Endodermal cell (in vitro differentiated cells): ENCODE results near the gene MRAP2. TPM values are rescaled to one million over a fixed set of nuclear protein-coding genes. Genes with fewer than 3 reads are reported as not detected.
"Not testable (repeated sequence)": the region's sequence is repeated elsewhere in the genome, so short reads cannot be mapped to it uniquely, and the experiment has no call there.

ENCODE experiments used
- DNase-seq: peaks from one replicate; pipeline ENCODE4 v3.0.0-alpha.2; 2017
- H3K27ac ChIP-seq: 2 replicates; pipeline ENCODE4 v1.5.1; 2013; ENCODE audit warnings: mild to moderate bottlenecking, low read depth, low read length, moderate library complexity
- H3K27me3 ChIP-seq: 2 replicates; pipeline ENCODE4 v1.6.1; 2013; ENCODE audit warnings: mild to moderate bottlenecking, low read length, moderate library complexity; ENCODE audit not compliant: insufficient read depth, control insufficient read depth, poor library complexity, severe bottlenecking
- H3K36me3 ChIP-seq: 2 replicates; pipeline ENCODE4 v1.7.0; 2013; ENCODE audit warnings: mild to moderate bottlenecking, low read length, moderate library complexity; ENCODE audit not compliant: control insufficient read depth, insufficient read depth
- H3K4me1 ChIP-seq: one replicate; pipeline ENCODE4 v1.7.0; 2013; ENCODE audit warnings: low read length; ENCODE audit not compliant: control insufficient read depth, insufficient read depth
- H3K4me3 ChIP-seq: 2 replicates; pipeline ENCODE4 v1.5.1; 2013; ENCODE audit warnings: mild to moderate bottlenecking, low read length, moderate library complexity
- H3K9ac ChIP-seq: 2 replicates; pipeline ENCODE4 v1.6.1; 2013; ENCODE audit warnings: mild to moderate bottlenecking, low read length, moderate library complexity; ENCODE audit not compliant: poor library complexity, severe bottlenecking; ENCODE audit errors: extremely low read depth
- H3K9me3 ChIP-seq: 2 replicates; pipeline ENCODE4 v1.6.1; 2013; ENCODE audit warnings: mild to moderate bottlenecking, low read length, moderate library complexity; ENCODE audit not compliant: control insufficient read depth
- H3K27ac Mint-ChIP-seq: 2 replicates; pipeline ENCODE4 v1.8.0; 2020; ENCODE audit warnings: mixed read lengths
- H3K27me3 Mint-ChIP-seq: 2 replicates; pipeline ENCODE4 v1.8.0; 2021; ENCODE audit warnings: mild to moderate bottlenecking, mixed read lengths; ENCODE audit not compliant: insufficient read depth
- H3K36me3 Mint-ChIP-seq: 2 replicates; pipeline ENCODE4 v1.8.0; 2020; ENCODE audit warnings: low read depth, mixed read lengths
- H3K4me1 Mint-ChIP-seq: 2 replicates; pipeline ENCODE4 v1.8.0; 2020; ENCODE audit warnings: mixed read lengths
- H3K4me3 Mint-ChIP-seq: 2 replicates; pipeline ENCODE4 v1.8.0; 2020; ENCODE audit warnings: mild to moderate bottlenecking, moderate library complexity, mixed read lengths
- H3K9me3 Mint-ChIP-seq: 2 replicates; pipeline ENCODE4 v1.8.0; 2020; ENCODE audit warnings: mild to moderate bottlenecking, mixed read lengths
- CTCF ChIP-seq: fragments of 200-600 bp; sonication (generic); conservative IDR thresholded peaks from 2 replicates; pipeline ENCODE4 v1.5.0; 2021; ENCODE audit warnings: antibody characterized with exemption, mild to moderate bottlenecking
- WGBS, 2 experiments: methylation state at CpG; one replicate each; pipeline versions ENCODE4 v1.1.5 to v1.1.7; 2013; ENCODE audit warnings: missing lambda C conversion rate in 2 of 2, mixed read lengths in 1 of 2; ENCODE audit not compliant: insufficient coverage in 1 of 2, insufficient read length in 1 of 2; 5-methylcytosine and 5-hydroxymethylcytosine counted together
- total RNA-seq, 2 donors: library from RNA; stranded (reverse); fragmentation: NEBNext Ultra II Directional in 1 of 2; extraction: Animal tissue kit (Norgen Biotek cat#: 25700) in 1 of 2; gene quantifications; 2 replicates in 1 of 2; 3 replicates in 1 of 2; pipeline ENCODE4 v1.2.1, GENCODE V29; 2021

MRAP2 gene
- total RNA-seq, 2 donors from 2014 or later = 10.7 to 10.8 TPM

DNA sequence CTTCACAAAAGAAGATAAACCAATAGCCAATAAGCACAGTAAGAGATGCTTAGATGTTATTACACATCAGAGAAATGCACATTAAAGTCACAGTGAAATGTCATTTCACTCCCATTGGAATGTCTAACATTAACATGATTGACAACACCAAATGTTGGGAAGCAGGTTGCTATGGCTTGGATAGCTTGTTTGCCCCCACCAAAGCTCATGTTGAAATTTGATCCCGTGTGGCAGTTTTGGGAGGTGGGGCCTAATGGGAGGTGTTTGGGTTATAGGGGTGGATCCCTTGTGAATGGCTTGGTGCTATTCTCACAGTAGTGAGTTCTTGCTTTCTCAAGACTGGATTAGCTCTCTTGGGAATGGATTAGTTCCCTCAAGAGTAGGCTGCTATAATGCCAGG is 44.8 kb downstream of the MRAP2 start:
- peaks cover 2% of the 10 kb centered on the region for H3K9me3 Mint-ChIP-seq
- H3K36me3 Mint-ChIP-seq = peaks cover 28% of the 10 kb centered on the region
- no peak overlapping the region for H3K4me3 Mint-ChIP-seq
- H3K4me1 Mint-ChIP-seq = peaks cover 20% of the 10 kb centered on the region
- H3K4me1 ChIP-seq = peaks cover 9% of the 10 kb centered on the region
- H3K4me3 ChIP-seq = no peak overlapping the region
- no peak overlapping the region for H3K27ac ChIP-seq
- peak; percentile 64 for DNase-seq
- H3K27me3 Mint-ChIP-seq = no peaks in the 10 kb centered on the region
- no peak overlapping the region for H3K27ac Mint-ChIP-seq
- H3K9ac ChIP-seq = no peak overlapping the region
- TF ChIP-seq CTCF = no peak
- H3K27me3 ChIP-seq = no peaks in the 10 kb centered on the region
- H3K9me3 ChIP-seq = peaks cover 47% of the 10 kb centered on the region
- 70 to 86% methylated on average over 1 of the region's 1 CpG for WGBS, 2 experiments
- peaks cover 41% of the 10 kb centered on the region for H3K36me3 ChIP-seq

- no peaks in the 10 kb centered on the region for H3K27me3 ChIP-seq
- Mint-ChIP-seq H3K4me1 (peaks cover 26% of the 10 kb centered on the region), H3K4me3 (no peak overlapping the region)
These were observed 47.6 kb downstream of the MRAP2 start for GRCh38 chr6:84081222-84081621.

GRCh38 chr6:84082689-84083265 is 49.2 kb downstream of the MRAP2 start:
- 66 to 72% methylated on average over 7 to 11 of the region's 11 CpGs for WGBS, 2 experiments
- Histone ChIP-seq H3K27ac (peak overlapping the region; percentile 73), H3K9me3 (peaks cover 32% of the 10 kb centered on the region), H3K4me3 (peak overlapping the region; percentile 72), H3K36me3 (peaks cover 27% of the 10 kb centered on the region), H3K27me3 (no peaks in the 10 kb centered on the region), H3K4me1 (peaks cover 31% of the 10 kb centered on the region), H3K9ac (peak overlapping the region; percentile 80)
- no peak for TF ChIP-seq CTCF
- no peaks in the 10 kb centered on the region for H3K27me3 Mint-ChIP-seq
- no peak for DNase-seq
- no peaks in the 10 kb centered on the region for H3K9me3 Mint-ChIP-seq
- peak overlapping the region; percentile 95 for H3K27ac Mint-ChIP-seq
- H3K36me3 Mint-ChIP-seq = peaks cover 12% of the 10 kb centered on the region
- peak overlapping the region; percentile 4 for H3K4me3 Mint-ChIP-seq
- H3K4me1 Mint-ChIP-seq = peaks cover 41% of the 10 kb centered on the region

More at GRCh38 chr6:84081222-84081621, 47.6 kb downstream of the MRAP2 start:
- H3K36me3 Mint-ChIP-seq = peaks cover 12% of the 10 kb centered on the region
- no peak overlapping the region for H3K27ac Mint-ChIP-seq
- Histone ChIP-seq H3K4me1 (peaks cover 21% of the 10 kb centered on the region), H3K4me3 (peak overlapping the region; percentile 72), H3K27ac (no peak overlapping the region), H3K36me3 (peaks cover 27% of the 10 kb centered on the region), H3K9ac (no peak overlapping the region), H3K9me3 (peaks cover 32% of the 10 kb centered on the region)
- WGBS, 2 experiments = 95% methylated on average over 2 of the region's 2 CpGs; no CpG with 5 or more reads in 1 of the 2 experiments
- TF ChIP-seq CTCF = no peak
- no peaks in the 10 kb centered on the region for H3K9me3 Mint-ChIP-seq
- DNase-seq = no peak
- H3K27me3 Mint-ChIP-seq = no peaks in the 10 kb centered on the region

DNA sequence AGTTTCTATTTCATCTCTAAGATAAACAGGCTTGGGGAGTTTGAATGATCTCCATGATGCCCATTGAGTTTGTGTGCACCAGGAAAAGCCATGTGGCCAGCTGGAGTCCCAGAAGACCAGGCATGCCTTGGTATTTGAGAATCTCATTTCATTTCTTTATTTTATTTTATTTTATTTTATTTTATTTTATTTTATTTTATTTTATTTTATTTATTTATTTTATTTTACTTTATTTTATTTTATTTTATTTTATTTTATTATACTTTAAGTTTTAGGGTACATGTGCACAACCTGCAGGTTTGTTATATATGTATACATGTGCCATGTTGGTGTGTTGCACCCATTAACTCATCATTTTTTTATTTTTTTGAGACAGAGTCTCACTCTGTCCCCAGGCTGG is 51.1 kb downstream of the MRAP2 start:
- H3K9me3 Mint-ChIP-seq, H3K36me3 Mint-ChIP-seq: not testable (repeated sequence)
- H3K36me3 ChIP-seq = peaks cover 18% of the 10 kb centered on the region

More for the DNA sequence above, 51.1 kb downstream of the MRAP2 start:
- Histone ChIP-seq H3K9me3 (peaks cover 22% of the 10 kb centered on the region), H3K4me3 (peak overlapping the region; percentile 72), H3K4me1 (peaks cover 44% of the 10 kb centered on the region)
- peak overlapping the region; percentile 34 for H3K4me3 Mint-ChIP-seq
- H3K4me1 Mint-ChIP-seq = peaks cover 61% of the 10 kb centered on the region
- not testable (repeated sequence) for H3K27me3 ChIP-seq, DNase-seq, H3K27me3 Mint-ChIP-seq, H3K9ac ChIP-seq, H3K27ac Mint-ChIP-seq, H3K27ac ChIP-seq
